ENCODE measurements around the gene RUVBL2. TPM values are rescaled to one million over a fixed set of nuclear protein-coding genes. Genes with fewer than 3 reads are reported as not detected.
"Not testable (repeated sequence)": the region's sequence is repeated elsewhere in the genome, so short reads cannot be mapped to it uniquely, and the experiment has no call there.

Gene RUVBL2
- total RNA-seq, 6 experiments from 2014 or later = 131 to 161 (median 159) TPM

DNA sequence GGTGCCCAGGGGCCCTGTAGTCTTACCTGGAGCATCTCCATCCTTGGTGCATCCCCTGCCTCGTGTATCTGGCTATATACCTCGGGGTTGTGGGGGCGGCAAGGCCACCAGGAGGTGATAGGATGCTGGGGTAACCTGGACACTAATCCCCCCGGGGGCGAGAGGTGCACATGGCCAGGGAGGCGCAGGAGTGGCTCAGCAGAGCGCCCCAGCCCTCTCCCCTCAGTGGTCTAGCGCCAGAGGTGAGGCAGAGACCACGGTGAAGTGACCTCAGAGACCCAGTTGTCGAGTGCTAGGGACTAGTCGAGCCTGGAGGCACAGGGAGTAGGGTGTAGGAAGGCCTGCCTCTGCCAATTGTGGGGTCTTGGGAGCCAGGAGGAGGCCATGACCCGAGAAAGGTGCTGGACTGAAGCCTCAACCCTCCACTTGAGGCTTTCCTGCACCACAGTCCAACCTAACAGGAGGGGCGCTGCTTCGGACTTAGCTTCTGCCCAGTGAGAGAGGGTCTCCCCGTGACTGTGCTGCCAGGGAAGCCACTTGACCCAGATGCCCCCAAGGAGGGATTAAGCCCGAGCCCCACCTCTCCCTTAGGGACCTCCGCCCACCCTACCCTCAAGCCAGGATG is 23.5 kb downstream of the RUVBL2 start, which contains the start of gene LHB:
TSS of gene LHB (minus strand) at position 51 of the 625 bp plus-strand sequence. CDS start at position 41, 10 bp downstream.
- H3K36me3 Mint-ChIP-seq (ENCODE audit: low read depth) = peaks cover 17% of the 10 kb centered on the region
- peaks cover 31% of the 10 kb centered on the region for H3K4me1 Mint-ChIP-seq (ENCODE audit: low read depth)
- no peak for DNase-seq
- TF ChIP-seq CTCF (IDR thresholded peaks at IDR 0.05) = no peak
- H3K4me3 Mint-ChIP-seq = no peak within 1 kb of the TSS; the same call in 1 of the 2 replicates
- no peaks in the 10 kb centered on the region for H3K9me3 Mint-ChIP-seq
- no peaks in the 10 kb centered on the region; the same call in none of the 2 replicates for H3K27me3 Mint-ChIP-seq (ENCODE audit: insufficient read depth)
- no peak within 1 kb of the TSS for H3K27ac Mint-ChIP-seq

GRCh38 chr19:49017666-49018351 is 24.1 kb downstream of the RUVBL2 start:
- no peaks in the 10 kb centered on the region; the same call in none of the 2 replicates for H3K27me3 Mint-ChIP-seq (ENCODE audit: insufficient read depth)
- H3K4me1 Mint-ChIP-seq (ENCODE audit: low read depth) = peaks cover 31% of the 10 kb centered on the region
- no peak overlapping the region for H3K27ac Mint-ChIP-seq
- peak; percentile 22 for DNase-seq
- TF ChIP-seq CTCF (IDR thresholded peaks at IDR 0.05) = peak; percentile 72
- H3K9me3 Mint-ChIP-seq = no peaks in the 10 kb centered on the region
- peaks cover 17% of the 10 kb centered on the region; the same call in 1 of the 2 replicates for H3K36me3 Mint-ChIP-seq (ENCODE audit: low read depth)
- peak overlapping the region; percentile 80 for H3K4me3 Mint-ChIP-seq

DNA sequence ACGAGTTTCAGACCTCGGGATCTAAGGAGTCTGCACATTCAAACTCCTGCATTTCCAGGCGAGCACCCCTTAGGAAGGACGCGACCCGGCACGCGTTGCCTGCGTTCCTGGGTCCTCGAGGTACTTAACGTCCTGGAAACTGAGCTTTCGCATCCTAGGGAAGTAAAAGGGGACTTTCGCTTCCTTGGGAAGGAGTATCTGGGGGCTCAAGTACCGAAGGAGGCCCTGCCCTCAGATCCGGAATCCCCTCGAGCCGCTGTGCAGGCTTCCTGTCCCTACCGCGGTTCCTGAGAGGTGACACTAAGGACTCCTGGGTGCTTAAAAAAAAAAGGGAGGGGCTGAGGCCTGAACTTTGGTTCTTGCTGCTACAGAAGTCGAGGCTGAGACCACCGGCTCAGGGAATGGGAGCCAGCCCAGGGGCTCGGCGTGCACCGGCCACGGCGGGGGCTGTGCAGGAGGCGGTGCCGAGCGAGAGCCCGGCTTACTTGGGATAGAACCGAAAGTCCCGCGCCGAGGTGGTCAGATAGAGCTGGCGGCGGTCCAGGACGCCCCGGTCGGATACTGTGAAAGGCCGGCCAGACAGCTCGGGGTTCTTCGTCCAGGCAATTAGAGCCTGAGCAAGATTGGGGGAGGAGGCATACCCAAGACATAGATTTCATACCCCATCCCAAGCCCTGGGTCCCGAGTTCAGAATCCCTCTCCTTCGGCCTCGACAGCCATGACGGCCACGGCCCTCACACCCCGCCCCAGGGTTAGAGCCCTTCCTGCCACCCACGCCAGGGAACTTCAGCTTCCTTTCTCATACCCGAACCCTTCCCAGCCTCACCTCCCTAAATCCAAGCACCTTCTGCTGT is 24.9 kb downstream of the RUVBL2 start:
- not testable (repeated sequence) for H3K9me3 Mint-ChIP-seq; H3K27me3 Mint-ChIP-seq (ENCODE audit: insufficient read depth); DNase-seq
- Mint-ChIP-seq H3K27ac (peak overlapping the region; percentile 45), H3K36me3 (ENCODE audit: low read depth) (peaks cover 14% of the 10 kb centered on the region; the same call in 1 of the 2 replicates), H3K4me3 (peak overlapping the region; percentile 80), H3K4me1 (ENCODE audit: low read depth) (peaks cover 31% of the 10 kb centered on the region)

DNA sequence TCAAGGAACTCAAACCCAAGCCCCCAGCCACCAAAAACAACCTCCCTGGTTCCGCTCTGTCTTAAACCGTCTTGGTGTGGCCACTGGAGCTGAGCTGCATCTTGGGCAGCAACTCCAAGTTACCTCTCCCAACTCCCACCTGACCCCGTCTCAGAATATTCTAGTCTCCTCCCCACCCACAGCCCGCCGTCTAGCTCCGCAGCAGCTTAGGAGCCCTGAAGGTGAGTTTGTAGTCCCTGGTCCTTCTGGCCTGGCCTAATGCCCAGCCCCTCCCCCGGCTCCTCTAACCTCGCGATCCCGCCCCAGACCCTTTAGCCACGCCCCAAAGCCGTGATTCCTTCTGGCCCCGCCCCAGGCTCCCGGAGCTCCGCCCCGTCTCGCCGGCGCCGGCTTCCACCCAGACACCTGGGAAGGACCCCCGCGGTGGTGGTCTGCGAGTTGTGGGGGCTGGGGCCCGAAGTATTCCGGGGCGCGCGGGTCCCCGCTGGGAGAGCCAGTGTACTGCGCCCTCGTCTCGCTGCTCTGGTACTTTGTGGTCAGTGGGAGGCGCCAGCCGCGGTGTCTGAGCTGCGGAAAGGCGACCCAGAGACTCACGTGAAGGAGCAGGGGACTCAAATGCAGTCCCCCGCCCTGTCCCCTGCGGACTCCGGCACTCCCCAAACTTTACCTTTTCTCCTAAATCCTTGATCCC is 25.7 kb downstream of the RUVBL2 start:
- DNase-seq = no peak
- peak overlapping the region; percentile 14 for H3K27ac Mint-ChIP-seq
- peaks cover 6% of the 10 kb centered on the region; the same call in 1 of the 2 replicates for H3K36me3 Mint-ChIP-seq (ENCODE audit: low read depth)
- no peaks in the 10 kb centered on the region; the same call in none of the 2 replicates for H3K27me3 Mint-ChIP-seq (ENCODE audit: insufficient read depth)
- no peaks in the 10 kb centered on the region for H3K9me3 Mint-ChIP-seq
- peaks cover 31% of the 10 kb centered on the region for H3K4me1 Mint-ChIP-seq (ENCODE audit: low read depth)
- peak overlapping the region; percentile 80 for H3K4me3 Mint-ChIP-seq
- peak; percentile 19 for TF ChIP-seq CTCF (IDR thresholded peaks at IDR 0.05)

- Mint-ChIP-seq H3K4me3 (no peak overlapping the region), H3K27me3 (ENCODE audit: insufficient read depth) (no peaks in the 10 kb centered on the region; the same call in 1 of the 2 replicates), H3K36me3 (ENCODE audit: low read depth) (0 out of 2 replicates have a peak, but pooled peaks cover 5% of the 10 kb centered on the region), H3K9me3 (no peaks in the 10 kb centered on the region), H3K4me1 (ENCODE audit: low read depth) (peaks cover 37% of the 10 kb centered on the region), H3K27ac (no peak overlapping the region)
- TF ChIP-seq CTCF (IDR thresholded peaks at IDR 0.05) = no peak
- no peak for DNase-seq
Measured at GRCh38 chr19:49020342-49020741, 26.7 kb downstream of the RUVBL2 start.
